GM18505 (cell line): Measurements from ENCODE around the gene OR14J1.
"Not testable (repeated sequence)": the region's sequence is repeated elsewhere in the genome, so short reads cannot be mapped to it uniquely, and the experiment has no call there.

Experiments used
- ATAC-seq: cut with Tn5 transposase; IDR thresholded peaks from one replicate; pipeline ENCODE4 v1.9.1; 2021; ENCODE audit not compliant: unreplicated experiment
- POLR2A ChIP-seq: IDR thresholded peaks from 4 replicates; pipeline ENCODE4 v1.6.1; 2011; ENCODE audit warnings: borderline replicate concordance; ENCODE audit not compliant: insufficient read depth, insufficient read length; ENCODE audit errors: extremely low read depth

Gene OR14J1

GRCh38 chr6:29301316-29301715 lies at the start of gene OR14J1:
Gene OR14J1, plus strand, starts transcription at chr6:29301701. Its CDS starts 4,989 bp downstream, at chr6:29306690.
- no peak for TF ChIP-seq POLR2A
- no peak for ATAC-seq

GRCh38 chr6:29251736-29252135 lies 49.8 kb upstream of the OR14J1 start:
- no peak for TF ChIP-seq POLR2A
- ATAC-seq = no peak

- no peak for ATAC-seq
- TF ChIP-seq POLR2A = no peak
Observed at GRCh38 chr6:29255530-29255929, 46.0 kb upstream of the OR14J1 start.

- TF ChIP-seq POLR2A = no peak
- no peak for ATAC-seq
Observed at GRCh38 chr6:29259721-29260120, 41.8 kb upstream of the OR14J1 start.

- TF ChIP-seq POLR2A = no peak
- ATAC-seq = no peak
Observed at GRCh38 chr6:29263001-29263400, 38.5 kb upstream of the OR14J1 start.

- no peak for TF ChIP-seq POLR2A
- no peak for ATAC-seq
Observed at GRCh38 chr6:29294499-29294914, 7.0 kb upstream of the OR14J1 start.

GRCh38 chr6:29295181-29295585 lies 6.3 kb upstream of the OR14J1 start:
- TF ChIP-seq POLR2A = no peak
- no peak for ATAC-seq

GRCh38 chr6:29295623-29296022 lies 5.9 kb upstream of the OR14J1 start:
- no peak for TF ChIP-seq POLR2A
- no peak for ATAC-seq

- TF ChIP-seq POLR2A = no peak
- ATAC-seq = no peak
Observed at GRCh38 chr6:29319931-29320330, 18.4 kb downstream of the OR14J1 start.

- ATAC-seq = not testable (repeated sequence)
Observed at GRCh38 chr6:29323332-29323731, 21.8 kb downstream of the OR14J1 start.

- TF ChIP-seq POLR2A = no peak
- no peak for ATAC-seq
Observed at GRCh38 chr6:29325777-29326176, 24.3 kb downstream of the OR14J1 start.

GRCh38 chr6:29332676-29333075 lies 31.2 kb downstream of the OR14J1 start:
- no peak for TF ChIP-seq POLR2A
- no peak for ATAC-seq

GRCh38 chr6:29336269-29336668 lies 34.8 kb downstream of the OR14J1 start:
- no peak for ATAC-seq
- TF ChIP-seq POLR2A = no peak

- ATAC-seq = no peak
- no peak for TF ChIP-seq POLR2A
Observed at GRCh38 chr6:29345380-29345779, 43.9 kb downstream of the OR14J1 start.

GRCh38 chr6:29349348-29349747 lies 47.8 kb downstream of the OR14J1 start:
- not testable (repeated sequence) for ATAC-seq
